ENCODE data around the gene CLDN16. TPM values are rescaled to one million over a fixed set of nuclear protein-coding genes. Genes with fewer than 3 reads are reported as not detected.

The CLDN16 gene, protein sequence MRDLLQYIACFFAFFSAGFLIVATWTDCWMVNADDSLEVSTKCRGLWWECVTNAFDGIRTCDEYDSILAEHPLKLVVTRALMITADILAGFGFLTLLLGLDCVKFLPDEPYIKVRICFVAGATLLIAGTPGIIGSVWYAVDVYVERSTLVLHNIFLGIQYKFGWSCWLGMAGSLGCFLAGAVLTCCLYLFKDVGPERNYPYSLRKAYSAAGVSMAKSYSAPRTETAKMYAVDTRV
- not detected for polyA plus RNA-seq (2013, experiment 1 of 2)
- polyA plus RNA-seq (2013, experiment 2 of 2) = not detected

DNA sequence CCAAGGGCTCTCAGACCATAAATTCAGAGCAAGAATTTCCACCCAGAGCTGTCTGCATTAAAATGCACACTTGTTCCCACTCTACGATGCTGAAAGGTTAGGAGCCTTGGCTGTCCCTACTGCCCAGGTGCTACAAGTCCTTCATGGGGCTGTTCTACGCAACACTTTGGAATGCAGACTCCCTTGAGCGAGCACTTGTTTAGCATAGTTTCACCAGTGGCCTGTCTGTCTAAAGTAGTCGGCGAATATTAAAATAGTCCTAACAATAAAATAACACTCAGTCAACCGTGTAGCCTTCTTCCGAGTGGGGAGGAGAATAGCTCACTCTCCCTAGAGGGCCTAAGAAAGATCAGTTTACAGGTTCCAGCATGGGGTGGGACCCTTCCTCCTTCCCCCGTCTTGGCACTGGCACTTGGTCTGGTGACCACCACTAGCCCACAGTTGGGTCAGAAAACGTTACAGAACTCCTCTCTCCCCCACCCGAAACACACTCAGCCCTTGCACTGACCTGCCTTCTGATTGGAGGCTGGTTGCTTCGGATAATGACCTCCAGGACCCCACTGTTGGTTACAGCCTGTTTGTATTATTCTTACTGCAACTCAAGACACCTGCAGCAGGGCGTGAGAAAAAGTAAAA lies at the start of gene CLDN16:
Gene CLDN16, plus strand, starts transcription at position 586 of the 636 bp plus-strand sequence. CDS start 167 bp downstream, outside the sequence.
- WGBS (ENCODE audit: extremely low coverage, insufficient coverage, low lambda C conversion rate) = no CpG with 5 or more reads among the region's 12 CpGs
- Histone ChIP-seq H3K27me3 (ENCODE audit: insufficient read depth, low read length, poor library complexity) (no peaks in the 10 kb centered on the region), H3K36me3 (ENCODE audit: control insufficient read depth, insufficient read depth, low read length) (no peaks in the 10 kb centered on the region), H3K9ac (ENCODE audit: low read length) (no peak within 1 kb of the TSS), H3K4me2 (ENCODE audit: low read length) (no peak within 1 kb of the TSS), H4K8ac (ENCODE audit: low read depth, low read length) (no peak within 1 kb of the TSS), H2BK120ac (ENCODE audit: low read depth, low read length) (no peak within 1 kb of the TSS), H4K5ac (ENCODE audit: low read length) (no peak within 1 kb of the TSS), H2AK5ac (ENCODE audit: low read length) (no peak within 1 kb of the TSS), H3K4me1 (ENCODE audit: control insufficient read depth, low read depth, low read length) (no peaks in the 10 kb centered on the region), H3K79me2 (ENCODE audit: control insufficient read depth, insufficient read depth, low read length) (no peaks in the 10 kb centered on the region), H3K18ac (ENCODE audit: low read length) (no peak within 1 kb of the TSS), H2BK15ac (replicated peaks; ENCODE audit: low read depth) (no peak within 1 kb of the TSS), H3K23ac (ENCODE audit: low read length) (no peak within 1 kb of the TSS), H2BK5ac (ENCODE audit: low read length) (no peak within 1 kb of the TSS), H3K27ac (ENCODE audit: low read depth, low read length) (no peak within 1 kb of the TSS), H3K56ac (ENCODE audit: low read length) (no peak within 1 kb of the TSS), H3K4ac (ENCODE audit: low read depth, low read length) (no peak within 1 kb of the TSS), H3K4me3 (ENCODE audit: low read length) (no peak within 1 kb of the TSS), H3K79me1 (ENCODE audit: low read length) (no peaks in the 10 kb centered on the region)
- DNase-seq = no peak

DNA sequence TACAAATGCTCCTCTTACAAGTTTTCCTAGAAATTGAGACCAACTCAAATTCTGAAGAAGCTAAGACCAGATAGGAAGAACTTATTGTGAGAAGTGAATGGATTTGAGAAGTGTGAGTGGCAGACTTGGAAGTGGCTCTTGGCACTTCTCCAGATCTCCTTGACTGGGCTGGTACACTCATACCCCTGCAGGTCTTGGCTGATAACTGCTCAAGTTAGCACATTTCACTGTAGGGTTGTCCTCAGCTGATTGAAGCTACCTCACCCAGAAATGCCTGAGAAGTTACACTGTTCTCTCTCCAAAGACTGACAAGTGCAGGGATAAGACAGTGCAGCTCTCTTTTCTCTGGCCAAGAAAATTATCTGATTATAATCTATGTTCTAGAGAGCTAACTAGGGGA lies 49.2 kb upstream of the CLDN16 start:
- no peaks in the 10 kb centered on the region for H3K27me3 ChIP-seq (ENCODE audit: insufficient read depth, low read length, poor library complexity)
- no peak overlapping the region for H3K9ac ChIP-seq (ENCODE audit: low read length)
- no peak overlapping the region for H2BK5ac ChIP-seq (ENCODE audit: low read length)
- no peak overlapping the region for H4K8ac ChIP-seq (ENCODE audit: low read depth, low read length)
- H3K79me2 ChIP-seq (ENCODE audit: control insufficient read depth, insufficient read depth, low read length) = no peaks in the 10 kb centered on the region
- H3K4me2 ChIP-seq (ENCODE audit: low read length) = no peak overlapping the region
- DNase-seq = no peak
- no peaks in the 10 kb centered on the region for H3K79me1 ChIP-seq (ENCODE audit: low read length)
- H3K4ac ChIP-seq (ENCODE audit: low read depth, low read length) = no peak overlapping the region
- H2BK15ac ChIP-seq (replicated peaks; ENCODE audit: low read depth) = no peak overlapping the region
- H2AK5ac ChIP-seq (ENCODE audit: low read length) = no peak overlapping the region
- H3K4me1 ChIP-seq (ENCODE audit: control insufficient read depth, low read depth, low read length) = no peaks in the 10 kb centered on the region
- H2BK120ac ChIP-seq (ENCODE audit: low read depth, low read length) = no peak overlapping the region
- no peak overlapping the region for H3K4me3 ChIP-seq (ENCODE audit: low read length)
- H3K23ac ChIP-seq (ENCODE audit: low read length) = no peak overlapping the region
- H4K5ac ChIP-seq (ENCODE audit: low read length) = no peak overlapping the region
- H3K36me3 ChIP-seq (ENCODE audit: control insufficient read depth, insufficient read depth, low read length) = no peaks in the 10 kb centered on the region
- H3K56ac ChIP-seq (ENCODE audit: low read length) = no peak overlapping the region
- H3K18ac ChIP-seq (ENCODE audit: low read length) = no peak overlapping the region
- H3K27ac ChIP-seq (ENCODE audit: low read depth, low read length) = no peak overlapping the region

DNA sequence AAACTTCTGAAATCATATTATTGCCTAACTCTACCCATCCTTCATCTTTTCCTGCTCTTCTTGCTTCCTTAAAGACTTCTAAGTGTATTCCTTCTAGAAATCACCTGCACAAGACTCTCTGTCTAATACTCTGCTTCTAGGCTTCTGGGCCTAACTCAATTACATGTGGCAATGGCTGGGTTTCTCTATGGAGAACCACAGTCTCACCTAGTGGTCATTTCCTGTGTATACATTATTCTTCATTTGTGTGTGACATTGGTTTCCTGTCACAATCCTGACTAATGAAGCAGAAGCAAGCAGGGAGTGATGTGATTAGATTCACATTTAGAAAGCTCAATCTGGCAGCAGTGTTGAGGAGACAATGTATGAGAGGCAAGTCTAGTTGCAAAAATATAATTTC lies 48.8 kb upstream of the CLDN16 start:
- Histone ChIP-seq H3K27me3 (ENCODE audit: insufficient read depth, low read length, poor library complexity) (no peaks in the 10 kb centered on the region), H3K79me1 (ENCODE audit: low read length) (no peaks in the 10 kb centered on the region), H3K4me3 (ENCODE audit: low read length) (no peak overlapping the region), H2AK5ac (ENCODE audit: low read length) (no peak overlapping the region), H4K5ac (ENCODE audit: low read length) (no peak overlapping the region), H3K4ac (ENCODE audit: low read depth, low read length) (no peak overlapping the region), H3K4me1 (ENCODE audit: control insufficient read depth, low read depth, low read length) (no peaks in the 10 kb centered on the region), H2BK120ac (ENCODE audit: low read depth, low read length) (no peak overlapping the region), H2BK5ac (ENCODE audit: low read length) (no peak overlapping the region), H3K18ac (ENCODE audit: low read length) (no peak overlapping the region), H3K9ac (ENCODE audit: low read length) (no peak overlapping the region), H3K23ac (ENCODE audit: low read length) (no peak overlapping the region), H3K56ac (ENCODE audit: low read length) (no peak overlapping the region), H3K79me2 (ENCODE audit: control insufficient read depth, insufficient read depth, low read length) (no peaks in the 10 kb centered on the region), H4K8ac (ENCODE audit: low read depth, low read length) (no peak overlapping the region), H3K27ac (ENCODE audit: low read depth, low read length) (no peak overlapping the region), H3K4me2 (ENCODE audit: low read length) (no peak overlapping the region), H2BK15ac (replicated peaks; ENCODE audit: low read depth) (no peak overlapping the region), H3K36me3 (ENCODE audit: control insufficient read depth, insufficient read depth, low read length) (no peaks in the 10 kb centered on the region)
- peak; percentile 34 for DNase-seq

DNA sequence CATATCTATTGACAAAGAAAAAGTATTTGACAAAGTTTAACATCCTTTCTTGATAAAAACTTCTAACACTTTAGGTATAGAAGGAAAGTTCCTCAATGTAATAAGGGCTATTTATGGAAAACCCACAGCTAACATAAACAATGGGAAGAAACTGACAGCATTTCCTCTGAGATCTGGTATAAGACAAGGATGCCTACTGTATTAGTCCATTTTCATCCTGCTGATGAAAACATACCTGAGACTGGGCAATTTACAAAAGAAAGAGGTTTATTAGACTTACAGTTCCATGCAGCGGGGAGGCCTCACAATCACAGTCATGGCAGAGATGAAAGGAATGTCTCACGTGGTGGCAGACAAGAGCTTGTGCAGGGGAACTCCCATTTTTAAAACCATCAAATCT lies 47.9 kb upstream of the CLDN16 start:
- DNase-seq = no peak
- Histone ChIP-seq H2BK120ac (ENCODE audit: low read depth, low read length) (no peak overlapping the region), H3K56ac (ENCODE audit: low read length) (no peak overlapping the region), H3K18ac (ENCODE audit: low read length) (no peak overlapping the region), H3K23ac (ENCODE audit: low read length) (no peak overlapping the region), H3K36me3 (ENCODE audit: control insufficient read depth, insufficient read depth, low read length) (no peaks in the 10 kb centered on the region), H2BK5ac (ENCODE audit: low read length) (no peak overlapping the region), H4K5ac (ENCODE audit: low read length) (no peak overlapping the region), H3K4ac (ENCODE audit: low read depth, low read length) (no peak overlapping the region), H2BK15ac (replicated peaks; ENCODE audit: low read depth) (no peak overlapping the region), H4K8ac (ENCODE audit: low read depth, low read length) (no peak overlapping the region), H2AK5ac (ENCODE audit: low read length) (no peak overlapping the region), H3K4me3 (ENCODE audit: low read length) (no peak overlapping the region), H3K27me3 (ENCODE audit: insufficient read depth, low read length, poor library complexity) (no peaks in the 10 kb centered on the region), H3K4me1 (ENCODE audit: control insufficient read depth, low read depth, low read length) (no peaks in the 10 kb centered on the region), H3K9ac (ENCODE audit: low read length) (no peak overlapping the region), H3K4me2 (ENCODE audit: low read length) (no peak overlapping the region), H3K79me2 (ENCODE audit: control insufficient read depth, insufficient read depth, low read length) (no peaks in the 10 kb centered on the region), H3K79me1 (ENCODE audit: low read length) (no peaks in the 10 kb centered on the region), H3K27ac (ENCODE audit: low read depth, low read length) (no peak overlapping the region)
- WGBS (ENCODE audit: extremely low coverage, insufficient coverage, low lambda C conversion rate) = no CpG with 5 or more reads among the region's 2 CpGs

DNA sequence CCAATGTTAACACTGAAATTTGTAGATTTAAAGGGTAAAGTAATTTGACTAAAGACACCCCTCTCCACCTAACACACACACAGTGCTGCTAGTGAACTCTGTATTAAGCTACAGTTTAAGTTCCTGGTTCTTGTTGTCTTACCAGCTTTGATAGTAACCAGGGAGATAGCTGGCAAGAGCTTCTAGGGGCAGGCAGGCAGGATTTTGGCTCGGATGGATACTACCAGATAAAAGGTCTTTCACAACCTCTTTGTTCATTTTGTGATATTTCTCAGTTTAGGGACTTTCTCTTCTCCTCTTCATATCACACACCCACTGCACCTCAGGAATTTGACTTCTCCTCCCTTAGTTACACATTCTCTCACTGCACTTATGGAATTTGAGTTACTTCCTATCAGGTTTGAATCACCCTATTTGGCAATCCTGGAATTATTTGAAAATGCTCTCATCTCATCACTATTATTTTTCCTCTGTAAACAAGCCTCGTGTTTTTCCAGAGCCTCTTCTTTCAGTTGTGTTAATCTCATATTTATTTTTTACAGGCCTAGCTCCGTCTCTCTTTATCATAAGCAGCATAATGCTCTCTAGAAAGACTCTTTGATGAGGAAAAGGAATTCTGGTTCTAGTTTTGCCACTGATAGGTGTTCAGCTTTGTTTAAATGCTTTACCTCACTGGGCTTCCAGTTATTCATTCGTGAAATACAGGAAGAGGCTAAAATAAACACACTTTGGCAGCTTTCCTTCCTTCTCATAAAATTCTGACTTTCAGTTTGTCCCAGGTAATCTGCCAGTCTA lies 42.7 kb upstream of the CLDN16 start:
- no peak overlapping the region for H2BK5ac ChIP-seq (ENCODE audit: low read length)
- no peaks in the 10 kb centered on the region for H3K36me3 ChIP-seq (ENCODE audit: control insufficient read depth, insufficient read depth, low read length)
- H4K5ac ChIP-seq (ENCODE audit: low read length) = no peak overlapping the region
- no peak overlapping the region for H3K27ac ChIP-seq (ENCODE audit: low read depth, low read length)
- H2BK15ac ChIP-seq (replicated peaks; ENCODE audit: low read depth) = no peak overlapping the region
- H3K56ac ChIP-seq (ENCODE audit: low read length) = no peak overlapping the region
- H3K18ac ChIP-seq (ENCODE audit: low read length) = no peak overlapping the region
- no peak overlapping the region for H3K4me2 ChIP-seq (ENCODE audit: low read length)
- no peak overlapping the region for H3K4me3 ChIP-seq (ENCODE audit: low read length)
- H3K9ac ChIP-seq (ENCODE audit: low read length) = no peak overlapping the region
- no peaks in the 10 kb centered on the region for H3K79me1 ChIP-seq (ENCODE audit: low read length)
- peak; percentile 55 for DNase-seq
- no peaks in the 10 kb centered on the region for H3K27me3 ChIP-seq (ENCODE audit: insufficient read depth, low read length, poor library complexity)
- no CpG with 5 or more reads among the region's 4 CpGs for WGBS (ENCODE audit: extremely low coverage, insufficient coverage, low lambda C conversion rate)
- no peak overlapping the region for H3K23ac ChIP-seq (ENCODE audit: low read length)
- no peak overlapping the region for H2AK5ac ChIP-seq (ENCODE audit: low read length)
- H3K4ac ChIP-seq (ENCODE audit: low read depth, low read length) = no peak overlapping the region
- H3K79me2 ChIP-seq (ENCODE audit: control insufficient read depth, insufficient read depth, low read length) = no peaks in the 10 kb centered on the region
- H2BK120ac ChIP-seq (ENCODE audit: low read depth, low read length) = no peak overlapping the region
- no peaks in the 10 kb centered on the region for H3K4me1 ChIP-seq (ENCODE audit: control insufficient read depth, low read depth, low read length)
- H4K8ac ChIP-seq (ENCODE audit: low read depth, low read length) = no peak overlapping the region
